GM21529 (cell line): Measurements from ENCODE around the gene ARHGAP21.

Source experiments
- ATAC-seq: cut with Tn5 transposase; IDR thresholded peaks from one replicate; pipeline ENCODE4 v1.9.1; 2021; ENCODE audit not compliant: unreplicated experiment

ARHGAP21 gene

DNA sequence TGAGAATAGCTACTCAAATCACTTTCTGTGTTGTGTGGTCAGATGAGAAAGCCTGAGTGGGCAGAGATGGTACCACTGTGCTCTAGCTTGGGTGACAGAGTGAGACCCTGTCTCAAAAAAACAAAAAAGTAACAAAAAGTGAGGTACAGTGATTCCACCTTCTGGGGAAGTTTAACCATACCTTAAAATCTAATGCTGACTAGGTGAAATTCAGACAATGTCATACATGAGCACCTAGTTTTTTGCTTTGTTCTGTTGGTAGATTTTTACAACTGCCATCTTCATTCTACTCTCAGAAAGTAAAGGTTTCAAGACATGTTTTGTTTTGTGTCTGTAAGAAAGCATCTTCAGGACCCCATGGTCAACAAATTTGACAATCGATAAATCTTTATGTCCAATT, 144.2 kb downstream of the ARHGAP21 start:
- ATAC-seq = no peak

DNA sequence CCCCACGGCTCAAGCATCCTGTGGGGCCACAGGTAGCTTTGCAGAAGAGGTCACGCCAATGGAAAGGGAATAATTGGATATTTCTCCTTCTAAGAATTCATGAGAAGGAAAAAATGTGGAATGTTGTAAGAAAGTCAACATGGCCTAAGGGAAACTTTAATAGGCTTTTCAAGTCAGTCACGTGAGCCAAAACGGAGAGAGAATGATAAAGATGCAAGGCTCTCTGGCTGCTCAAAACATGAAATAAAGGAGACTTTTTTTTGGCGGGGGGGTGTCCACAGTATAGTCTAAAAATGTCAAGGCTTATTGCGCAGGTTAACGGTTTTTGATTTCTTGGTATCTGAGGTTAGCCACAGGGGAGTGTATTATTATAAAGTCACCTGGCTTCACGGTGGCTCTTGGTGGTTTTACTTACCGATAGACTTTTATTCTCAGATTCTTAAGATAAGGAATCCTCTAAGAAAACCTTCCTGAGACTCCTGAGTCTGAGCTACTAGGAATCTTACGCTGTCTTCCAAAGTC, 148.1 kb downstream of the ARHGAP21 start:
- no peak for ATAC-seq

DNA sequence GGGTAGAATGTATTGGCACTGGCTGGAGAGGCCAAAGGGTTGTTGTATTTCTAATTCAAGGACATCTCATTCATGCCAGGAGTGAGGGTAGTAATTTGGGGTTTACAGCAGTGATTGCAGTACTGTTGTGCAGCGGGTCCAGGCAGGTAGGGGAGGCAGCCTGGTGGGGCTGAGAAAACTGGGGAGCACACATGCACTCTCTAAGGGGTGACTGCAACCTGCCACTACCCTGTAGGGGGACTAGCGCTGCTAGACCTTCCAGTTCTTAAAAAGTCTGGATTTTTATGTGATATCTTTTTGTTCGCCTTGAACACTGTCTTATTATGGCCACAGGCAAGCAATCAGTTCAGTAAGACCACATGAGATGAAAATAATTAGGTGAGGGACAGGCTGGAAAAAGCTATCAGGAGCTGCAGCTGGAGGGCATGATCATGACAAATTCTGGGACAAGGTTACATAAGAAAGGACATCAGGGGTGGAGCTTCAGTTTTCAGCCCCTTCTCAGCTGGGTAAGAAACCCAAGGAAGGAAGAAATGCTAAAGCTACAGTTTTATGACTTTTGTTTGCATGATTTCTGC, 149.0 kb downstream of the ARHGAP21 start:
- no peak for ATAC-seq

DNA sequence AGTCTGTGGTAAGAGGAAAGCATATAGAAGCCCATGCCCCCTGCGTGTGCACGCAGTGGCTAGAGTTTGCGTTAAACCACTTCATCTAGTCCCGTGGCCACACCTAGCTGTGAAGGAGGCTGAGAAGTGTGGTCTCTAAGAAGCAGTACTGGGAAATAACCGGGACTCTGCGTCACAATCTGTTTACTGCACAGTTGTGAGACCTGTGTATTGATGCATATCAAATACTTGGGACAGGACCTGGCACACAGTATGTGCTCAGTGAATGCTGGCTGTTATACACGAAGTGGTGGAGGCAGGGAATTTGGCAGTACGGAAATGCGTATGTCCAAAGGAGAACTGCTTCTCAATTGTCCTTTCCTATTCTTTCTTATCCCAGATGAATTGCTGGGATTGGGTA, 149.5 kb downstream of the ARHGAP21 start:
- ATAC-seq = no peak

DNA sequence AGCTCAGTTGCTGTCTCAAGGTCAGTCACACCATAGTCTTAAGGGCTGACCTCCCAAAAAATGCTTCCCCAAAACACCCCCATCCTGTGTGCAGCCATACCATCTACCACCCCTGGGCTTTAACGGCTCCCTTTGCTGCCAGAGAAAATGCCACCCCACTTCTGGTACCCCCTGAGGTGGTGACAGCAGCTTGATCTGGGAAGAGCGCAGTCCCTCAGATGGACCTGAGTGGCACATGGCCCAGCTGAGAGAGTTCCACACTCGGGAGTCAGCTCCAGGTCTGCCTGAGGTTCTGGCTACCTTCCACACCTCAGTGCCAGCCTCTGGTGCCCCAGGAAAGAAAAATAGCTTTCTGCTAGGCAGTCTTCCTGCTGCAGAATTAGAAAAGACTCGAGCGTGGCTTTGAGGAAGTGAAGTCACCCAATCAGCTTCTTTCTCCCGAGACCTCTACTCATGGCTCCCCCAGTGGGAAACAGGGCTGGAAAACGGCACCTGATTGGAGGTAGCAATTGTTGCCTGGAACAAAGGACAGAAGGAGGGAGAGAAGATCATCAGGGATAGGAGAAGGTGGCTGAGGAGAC, 151.7 kb downstream of the ARHGAP21 start:
- ATAC-seq = no peak

DNA sequence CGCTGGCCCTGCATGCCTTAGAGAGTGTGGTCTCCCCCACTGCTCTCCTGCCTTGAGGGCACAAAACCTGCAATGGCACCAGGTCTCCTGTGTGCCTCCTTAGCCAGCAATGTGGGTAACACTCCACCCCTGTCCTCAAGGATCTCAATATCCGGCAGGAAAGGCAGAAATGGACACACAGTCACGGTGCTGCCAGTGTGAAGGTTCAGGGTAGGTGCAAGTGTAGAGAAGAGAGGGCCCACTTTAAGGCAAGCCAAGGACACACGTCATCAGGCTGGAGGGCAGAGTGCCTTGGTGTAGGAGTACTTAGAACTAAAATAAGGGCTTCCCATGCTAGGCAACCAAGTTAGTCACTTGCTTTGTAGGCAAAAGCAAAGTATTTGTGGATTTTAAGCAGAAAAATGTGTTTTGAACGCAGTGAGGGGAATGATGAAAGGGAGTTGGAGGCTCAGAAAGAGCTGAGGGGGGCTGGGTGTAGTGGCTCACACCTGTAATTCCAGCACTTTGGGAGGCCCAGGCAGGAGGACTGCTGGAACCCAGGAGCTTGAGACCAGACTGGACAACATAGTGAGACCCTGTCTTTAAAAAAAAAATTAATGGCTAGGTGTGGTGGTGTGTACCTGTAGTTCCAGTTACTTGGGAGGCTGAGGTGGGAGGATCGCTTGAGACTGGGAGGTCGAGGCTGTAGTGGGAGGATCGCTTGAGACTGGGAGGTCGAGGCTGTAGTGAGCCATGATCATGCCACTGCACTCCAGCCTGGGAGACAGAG, 152.8 kb downstream of the ARHGAP21 start:
- no peak for ATAC-seq

DNA sequence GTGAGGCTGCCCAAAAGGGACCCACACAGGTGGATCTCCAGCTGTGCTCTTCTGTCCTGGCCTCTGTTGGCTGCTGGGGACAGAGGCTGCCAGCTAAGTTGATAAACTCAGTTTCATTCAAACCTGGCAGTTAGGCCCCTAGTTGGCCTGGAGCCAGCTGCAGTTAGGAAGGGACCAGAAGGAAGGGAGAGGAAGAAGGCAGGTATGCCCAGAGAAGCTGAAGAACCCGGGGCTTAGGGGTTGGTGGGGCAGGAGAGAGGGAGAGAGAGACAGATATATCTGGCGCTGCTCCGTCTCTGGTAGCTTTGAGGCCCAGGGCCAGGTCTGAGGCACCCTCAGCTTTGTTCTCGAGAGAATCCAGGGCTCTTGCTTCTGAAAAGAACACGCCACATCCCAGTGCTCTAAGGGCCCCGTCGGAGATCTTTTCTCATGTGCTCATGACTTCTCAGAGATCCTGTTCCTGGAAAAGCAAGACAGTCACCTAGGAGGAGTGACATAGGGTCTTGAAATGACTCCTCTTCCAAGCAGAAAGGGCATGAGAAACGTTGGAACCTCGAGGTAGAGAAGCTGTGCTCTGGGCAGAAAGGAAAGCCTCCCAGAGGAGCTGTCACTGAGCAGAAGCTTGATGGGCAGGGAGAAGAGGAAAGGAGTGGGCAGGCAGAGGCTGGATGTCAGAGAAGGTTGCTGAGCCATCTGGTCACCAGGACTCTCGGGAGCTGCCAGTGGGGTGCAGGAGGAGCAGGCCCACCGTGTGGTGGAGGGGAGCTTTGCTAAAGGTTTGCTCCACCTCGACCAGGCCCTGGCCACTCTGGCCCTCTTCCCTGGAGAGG, 153.6 kb downstream of the ARHGAP21 start:
- no peak for ATAC-seq

DNA sequence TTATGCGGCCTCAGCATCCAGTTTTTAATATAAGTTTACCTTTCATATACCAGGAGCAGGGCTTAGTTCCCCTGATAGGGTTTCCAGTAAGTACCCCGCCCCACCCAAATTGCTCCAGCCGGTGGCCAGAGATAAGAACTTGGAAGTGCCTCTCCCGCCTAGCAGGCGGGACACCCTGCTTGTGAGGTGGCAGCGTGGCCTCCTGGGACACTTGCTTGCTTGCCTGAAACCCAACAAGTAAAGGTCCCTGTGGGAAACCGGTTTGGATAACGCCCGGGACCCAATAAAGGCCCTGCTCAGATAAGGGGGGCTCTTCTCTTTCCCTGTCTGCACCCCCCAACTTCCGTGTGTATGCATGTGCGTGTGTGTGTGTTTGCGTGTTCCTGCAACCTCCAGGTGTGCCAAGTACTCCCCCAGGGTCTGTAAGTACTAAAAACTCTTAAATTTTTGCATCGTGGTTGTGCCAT, 154.3 kb downstream of the ARHGAP21 start:
- ATAC-seq = no peak

DNA sequence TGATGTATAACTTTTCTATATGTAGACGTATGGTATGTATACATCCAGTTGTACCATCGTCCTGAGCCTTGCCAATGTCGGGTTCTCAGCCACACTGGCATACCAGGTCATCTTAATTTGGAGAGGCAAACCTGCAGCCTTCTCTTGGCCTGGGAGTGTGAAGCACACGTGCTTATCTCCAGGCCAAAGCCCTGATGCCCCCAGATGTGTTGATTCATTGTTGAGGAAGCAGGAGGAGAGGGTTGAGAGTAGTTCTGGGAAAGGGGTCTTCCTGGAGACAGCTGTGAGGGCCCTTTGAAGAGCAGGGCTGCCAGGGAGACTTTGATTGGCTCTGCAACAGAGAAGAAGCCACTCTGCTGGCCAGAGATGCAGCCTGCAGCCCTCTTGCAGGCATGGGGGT, 155.6 kb downstream of the ARHGAP21 start:
- no peak for ATAC-seq

DNA sequence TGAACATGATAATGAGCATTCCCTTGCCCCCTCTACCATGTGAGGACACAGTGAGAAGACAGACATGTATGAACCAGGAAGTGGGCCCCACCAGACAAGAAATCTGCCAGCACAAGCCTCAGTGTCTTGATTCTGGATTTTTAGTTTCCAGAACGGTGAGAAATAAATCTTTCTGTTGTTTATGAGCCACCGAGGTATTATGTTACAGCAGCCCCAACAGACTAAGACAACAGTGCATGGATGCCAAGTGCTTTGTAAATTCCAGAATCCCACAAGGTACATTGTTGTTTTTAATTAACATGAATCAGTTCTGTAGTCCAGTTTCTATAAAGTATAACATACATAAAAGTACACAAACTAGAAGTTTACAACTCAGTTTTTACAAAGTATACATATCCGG, 162.2 kb downstream of the ARHGAP21 start:
- ATAC-seq = no peak

DNA sequence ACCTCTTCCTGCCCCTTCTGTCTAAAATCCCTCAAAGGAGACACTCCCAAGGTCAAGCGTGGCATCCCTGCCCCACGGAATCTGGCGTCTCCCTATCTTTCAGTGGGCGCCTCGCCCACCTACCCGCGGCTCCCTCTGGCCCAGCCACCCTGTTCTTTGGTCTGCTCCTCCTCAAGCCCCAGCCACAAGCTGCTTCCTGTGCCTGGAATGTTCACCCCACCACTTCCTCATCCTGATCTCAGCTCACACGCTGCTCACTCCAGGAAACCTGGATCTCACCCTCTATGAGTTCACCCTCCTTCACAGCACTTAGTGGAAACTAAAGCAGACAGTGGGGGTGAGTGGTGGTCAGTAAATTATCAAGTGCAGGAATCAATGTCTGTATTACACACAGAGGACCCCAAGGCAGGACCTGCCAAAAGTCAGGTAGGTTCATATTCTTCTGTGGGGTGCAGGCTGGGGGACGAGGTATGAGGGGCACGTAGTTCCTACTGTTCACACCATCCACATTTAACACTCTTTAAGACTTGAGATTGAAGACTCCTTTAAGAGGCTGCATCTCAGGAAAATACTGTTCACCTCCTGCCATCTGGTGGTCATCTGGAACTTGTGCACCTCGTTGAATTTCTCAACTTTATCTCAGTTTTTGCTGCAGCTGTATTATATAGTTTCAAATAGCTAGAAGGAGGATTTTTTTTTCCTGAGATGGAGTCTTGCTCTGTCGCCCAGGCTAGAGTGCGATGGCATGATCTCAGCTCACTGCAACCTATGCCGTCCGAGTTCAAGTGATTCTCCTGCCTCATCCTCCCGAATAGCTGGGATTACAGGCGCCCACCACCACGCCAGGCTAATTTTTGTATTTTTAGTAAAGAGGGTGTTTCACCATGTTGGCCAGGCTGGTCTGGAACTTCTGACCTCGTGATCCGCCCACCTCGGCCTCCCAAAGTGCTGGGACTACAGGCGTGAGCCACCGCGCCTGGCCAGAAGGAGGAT, 166.6 kb downstream of the ARHGAP21 start:
- peak; percentile 64 for ATAC-seq

DNA sequence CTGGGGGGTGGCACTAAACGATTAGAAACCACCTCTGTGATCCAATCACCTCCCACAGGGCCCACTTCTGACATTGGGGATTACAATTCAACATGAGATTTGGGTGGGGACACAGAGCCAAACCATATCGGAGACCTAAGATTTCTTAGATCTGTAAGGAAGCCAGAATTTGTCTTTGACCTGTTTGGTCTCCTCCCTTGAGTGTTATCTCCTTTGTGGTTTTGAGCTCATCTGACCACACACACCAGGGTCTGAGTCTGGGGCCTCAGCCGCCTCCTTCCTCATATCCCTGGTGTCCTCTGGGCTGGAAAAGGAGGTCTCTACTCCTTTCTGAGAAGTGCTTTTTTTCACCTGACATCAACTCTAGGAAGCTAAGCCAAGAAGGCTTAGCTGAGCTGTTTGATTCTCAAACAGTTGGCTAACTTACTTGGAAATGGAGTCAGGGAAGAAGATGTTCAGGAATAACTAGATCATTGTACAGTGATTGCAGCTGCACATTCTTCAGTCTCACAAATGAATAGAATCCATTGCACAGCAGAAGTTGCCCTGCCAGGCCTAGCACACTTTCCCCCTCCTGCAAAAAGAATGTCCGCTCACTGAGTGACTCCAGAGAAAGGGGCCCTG, 167.4 kb downstream of the ARHGAP21 start:
- ATAC-seq = no peak

DNA sequence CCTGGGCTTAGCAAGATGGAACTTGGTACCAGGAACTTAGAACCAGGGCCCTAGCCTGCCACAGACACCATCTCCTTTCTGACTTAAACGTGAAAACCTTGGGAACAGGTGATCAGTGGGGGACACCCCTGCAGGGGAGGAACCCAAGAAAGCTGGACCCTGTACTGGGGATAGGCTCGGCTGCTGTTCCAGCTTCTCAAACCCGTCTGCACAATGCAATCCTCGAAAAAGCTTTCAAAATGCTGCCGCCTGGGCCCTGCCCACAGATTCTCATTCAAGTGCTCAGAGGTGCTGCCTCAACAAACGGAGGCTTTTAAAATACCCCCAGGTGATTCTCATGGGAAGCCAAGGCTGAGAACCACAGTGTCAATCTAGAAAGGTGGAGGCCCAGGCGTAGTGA, 169.7 kb downstream of the ARHGAP21 start:
- no peak for ATAC-seq

DNA sequence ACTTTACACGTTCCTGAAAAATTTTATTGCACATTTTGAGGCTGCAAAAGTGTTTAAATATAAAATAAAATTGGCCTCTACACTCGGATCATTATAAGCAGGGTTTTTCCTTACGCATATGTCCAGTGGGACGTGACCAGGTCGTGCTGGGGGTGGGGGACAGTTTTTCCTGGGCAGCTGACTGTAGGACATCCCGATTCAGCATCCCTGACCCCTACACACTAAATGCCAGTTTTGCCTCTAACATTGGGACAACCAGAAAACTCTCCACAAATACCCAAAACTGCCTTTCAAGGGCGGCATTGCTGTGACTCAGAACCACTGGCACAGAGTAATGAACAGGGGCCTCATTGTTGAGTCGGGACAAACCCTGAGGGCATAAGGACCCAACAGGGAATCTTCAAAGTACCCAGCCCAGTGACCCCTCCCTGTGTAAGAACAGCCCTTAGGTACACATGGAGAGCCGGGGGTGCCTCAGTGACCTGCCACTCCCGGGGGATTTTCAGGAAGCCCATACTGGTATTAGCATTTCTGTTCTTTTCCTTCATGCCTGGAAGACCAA, 170.6 kb downstream of the ARHGAP21 start:
- ATAC-seq = no peak

DNA sequence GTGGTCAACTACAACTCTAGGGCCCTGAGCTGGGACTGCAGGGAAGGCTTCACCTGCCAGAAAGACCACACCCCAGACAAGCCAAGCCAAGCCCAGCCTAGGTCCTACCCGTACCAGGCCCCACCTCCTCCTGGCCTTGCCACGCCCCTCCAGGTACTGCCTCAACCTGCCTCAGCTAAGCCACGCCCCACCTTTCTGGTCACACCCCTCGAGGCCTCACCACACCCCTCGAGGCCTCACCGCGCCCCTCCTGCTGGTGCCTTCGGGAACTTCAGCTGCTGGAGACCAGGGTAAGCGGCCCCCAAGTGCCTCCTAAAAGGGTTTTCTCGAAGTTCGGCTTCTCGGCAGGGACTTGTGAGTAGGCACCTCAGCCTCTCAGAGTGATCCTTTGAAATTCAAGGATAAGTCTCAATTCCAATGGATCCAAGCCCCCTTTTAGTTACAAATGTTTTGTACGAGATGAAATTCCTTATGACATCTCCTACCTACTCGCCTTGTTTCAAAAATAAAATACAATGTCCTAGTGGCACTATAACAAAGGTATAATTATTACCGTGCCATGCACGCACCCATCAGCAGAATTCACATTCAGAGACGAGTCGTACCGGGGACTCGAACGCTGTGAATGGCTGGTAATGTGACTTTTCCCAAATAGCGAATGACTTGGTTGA, 171.2 kb downstream of the ARHGAP21 start:
- ATAC-seq = peak; percentile 65

DNA sequence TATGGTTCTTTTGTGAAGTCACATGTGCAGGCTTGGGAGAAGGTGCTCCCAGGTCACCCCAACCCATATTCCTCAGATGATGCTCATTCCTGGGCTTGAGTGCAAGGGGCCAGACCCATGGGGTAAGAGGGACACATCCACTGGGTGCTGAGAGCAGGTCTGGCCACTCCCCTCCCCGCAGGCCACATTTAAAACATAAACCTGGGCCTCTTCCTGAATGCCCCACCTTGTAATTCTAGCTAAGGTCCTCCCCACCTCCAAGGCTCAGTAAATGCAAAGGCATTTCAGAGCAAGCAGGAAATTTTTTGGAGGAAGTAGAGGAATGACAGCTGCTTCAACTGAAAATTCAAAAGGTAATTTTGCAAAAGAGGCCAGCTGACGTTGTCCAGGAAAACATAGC, 172.5 kb downstream of the ARHGAP21 start:
- ATAC-seq = no peak

DNA sequence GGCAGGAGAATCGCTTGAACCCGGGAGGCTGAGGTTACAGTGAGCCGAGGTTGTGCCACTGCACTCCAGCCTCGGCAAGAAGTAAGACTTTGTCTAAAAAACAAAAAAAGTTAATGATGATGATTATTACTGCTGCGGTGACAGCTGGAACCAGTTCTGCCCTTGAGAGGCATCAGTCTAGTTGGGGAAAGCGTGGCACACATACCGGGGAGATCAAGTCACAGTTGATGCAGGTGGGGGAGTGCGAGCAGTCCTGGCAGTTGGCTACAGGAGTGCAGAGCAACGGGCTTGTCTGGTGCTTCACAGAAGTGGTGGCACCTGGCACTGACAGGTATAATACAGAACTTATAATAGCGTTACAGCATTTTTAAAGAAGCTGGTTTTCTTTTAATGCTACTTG, 173.0 kb downstream of the ARHGAP21 start:
- no peak for ATAC-seq

DNA sequence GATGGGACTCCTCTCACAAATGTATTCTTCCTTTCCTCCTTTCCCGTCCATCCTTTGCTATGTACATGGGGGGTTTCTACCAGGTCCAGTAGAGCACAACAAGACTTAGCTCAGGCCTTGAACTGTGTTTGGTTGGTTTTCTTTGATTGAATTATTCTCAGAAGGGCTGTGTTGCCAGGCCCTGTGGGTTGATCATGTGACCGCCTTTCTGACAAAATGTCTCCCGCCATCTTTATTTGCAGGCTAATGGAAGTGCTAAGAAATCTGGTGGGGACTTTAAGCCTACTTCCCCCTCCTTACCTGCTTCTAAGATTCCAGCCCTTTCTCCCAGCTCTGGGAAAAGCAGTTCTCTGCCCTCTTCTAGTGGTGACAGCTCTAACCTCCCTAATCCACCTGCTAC, 178.1 kb downstream of the ARHGAP21 start:
- ATAC-seq = no peak

DNA sequence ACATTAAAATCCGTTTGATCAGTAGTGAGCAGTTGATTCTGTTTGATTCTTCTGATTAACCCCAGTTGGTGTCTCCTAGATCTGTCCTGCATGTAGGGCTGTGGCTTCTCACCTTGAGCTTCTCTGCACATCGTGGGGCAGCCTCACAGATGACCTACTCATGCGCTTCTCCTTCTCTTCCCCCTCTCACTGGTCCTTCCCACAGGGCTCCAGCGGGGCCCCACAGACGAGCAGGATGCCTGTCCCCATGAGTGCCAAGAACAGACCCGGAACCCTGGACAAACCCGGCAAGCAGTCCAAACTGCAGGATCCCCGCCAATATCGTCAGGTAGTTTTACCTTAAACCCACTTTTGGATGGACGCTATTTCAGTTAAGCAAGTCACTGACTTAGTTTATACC, 178.9 kb downstream of the ARHGAP21 start:
- ATAC-seq = no peak
